SU-DHL-6 (cell line): ENCODE measurements around the gene KCNN3.

Source experiments
- H2AFZ ChIP-seq: fragments of 200-600 bp; sonication (generic); 2 replicates; pipeline ENCODE4 v1.6.1; 2014; ENCODE audit warnings: low read depth, mild to moderate bottlenecking, moderate library complexity, mixed read lengths, antibody characterized with exemption, low read length; ENCODE audit not compliant: severe bottlenecking
- H3F3A ChIP-seq: fragments of 200-600 bp; shearing (Covaris generic); 2 replicates; pipeline ENCODE4 v1.6.0; 2016; ENCODE audit warnings: antibody characterized with exemption, mild to moderate bottlenecking; ENCODE audit not compliant: insufficient read depth
- H3K27ac ChIP-seq: fragments of 200-600 bp; sonication (generic); 2 replicates; pipeline ENCODE4 v1.5.1; 2016; ENCODE audit warnings: low read depth, mild to moderate bottlenecking, low read length, moderate library complexity, mixed read lengths
- H3K27me3 ChIP-seq: fragments of 200-600 bp; sonication (generic), shearing (Covaris generic); 2 replicates; pipeline ENCODE4 v1.6.0; 2014; ENCODE audit warnings: mild to moderate bottlenecking, low read length
- H3K36me3 ChIP-seq: fragments of 200-600 bp; sonication (generic); 2 replicates; pipeline ENCODE4 v1.6.1; 2014; ENCODE audit warnings: mild to moderate bottlenecking, low read length, mixed read lengths
- H3K4me2 ChIP-seq: fragments of 300-600, 200-600 bp; shearing (Covaris generic), sonication (generic); 2 replicates; pipeline ENCODE4 v1.6.0; 2014; ENCODE audit warnings: low read length, low read depth, mild to moderate bottlenecking; ENCODE audit not compliant: poor library complexity, severe bottlenecking
- H3K4me3 ChIP-seq: fragments of 200-600 bp; sonication (generic); 2 replicates; pipeline ENCODE4 v1.5.1; 2014; ENCODE audit warnings: antibody characterized with exemption, low read length, mild to moderate bottlenecking, mixed read lengths; ENCODE audit not compliant: insufficient read depth, poor library complexity, severe bottlenecking
- H3K79me2 ChIP-seq: fragments of 200-600 bp; sonication (generic); 2 replicates; pipeline ENCODE4 v1.6.1; 2014; ENCODE audit warnings: mild to moderate bottlenecking, low read length, moderate library complexity; ENCODE audit not compliant: insufficient read depth
- H3K9ac ChIP-seq: fragments of 200-600 bp; sonication (generic); 2 replicates; pipeline ENCODE4 v1.7.0; 2014; ENCODE audit warnings: mild to moderate bottlenecking, low read length
- H3K9me2 ChIP-seq: fragments of 200-600 bp; sonication (generic); replicated peaks from 2 replicates; pipeline ENCODE4 v1.6.1; 2014; ENCODE audit warnings: low read length; ENCODE audit not compliant: insufficient read depth
- H3K9me3 ChIP-seq: fragments of 200-600 bp; sonication (generic); 2 replicates; pipeline ENCODE4 v1.6.1; 2014; ENCODE audit warnings: low read length, mixed read lengths; ENCODE audit not compliant: insufficient read depth
- H4K20me1 ChIP-seq: fragments of 200-600 bp; sonication (generic); 2 replicates; pipeline ENCODE4 v1.6.1; 2014; ENCODE audit warnings: low read depth, mild to moderate bottlenecking, antibody characterized with exemption, low read length, moderate library complexity, mixed read lengths
- CTCF ChIP-seq: fragments of 200-600 bp; sonication (generic); IDR thresholded peaks from one replicate; pipeline ENCODE4 v1.5.1; 2017; ENCODE audit warnings: antibody characterized with exemption, mild to moderate bottlenecking, low read length, moderate library complexity; ENCODE audit not compliant: insufficient read depth, poor library complexity, severe bottlenecking
- EZH2phosphoT487 ChIP-seq: fragments of 200-600 bp; sonication (generic), shearing (Covaris generic); conservative IDR thresholded peaks from 2 replicates; pipeline ENCODE4 v1.6.1; 2018; ENCODE audit warnings: mild to moderate bottlenecking, antibody characterized with exemption, low read length, moderate library complexity, mixed read lengths

Gene KCNN3

GRCh38 chr1:154906621-154907081 lies 36.6 kb upstream of the KCNN3 start:
- Histone ChIP-seq H3K4me3 (no peak overlapping the region), H3F3A (no peaks in the 10 kb centered on the region; the same call in 1 of the 2 replicates), H3K36me3 (no peaks in the 10 kb centered on the region), H3K27ac (no peak overlapping the region), H2AFZ (no peak overlapping the region), H3K27me3 (no peaks in the 10 kb centered on the region), H3K79me2 (no peaks in the 10 kb centered on the region), H3K9ac (no peak overlapping the region), H4K20me1 (no peaks in the 10 kb centered on the region), H3K4me2 (no peak overlapping the region), H3K9me3 (peaks cover 7% of the 10 kb centered on the region; the same call in 1 of the 2 replicates), H3K9me2 (no peaks in the 10 kb centered on the region)
- TF ChIP-seq CTCF (no peak), EZH2phosphoT487 (no peak)

- H3K27me3 ChIP-seq, result no peaks in the 10 kb centered on the region
- TF ChIP-seq CTCF, result no peak
- no peak for TF ChIP-seq EZH2phosphoT487
- no peaks in the 10 kb centered on the region; the same call in 1 of the 2 replicates for H3F3A ChIP-seq
- H3K4me2 ChIP-seq, result no peak overlapping the region
- no peaks in the 10 kb centered on the region for H3K36me3 ChIP-seq
- no peak overlapping the region for H3K9ac ChIP-seq
- H2AFZ ChIP-seq, result no peak overlapping the region
- H3K79me2 ChIP-seq, result no peaks in the 10 kb centered on the region
- H3K9me3 ChIP-seq, result no peaks in the 10 kb centered on the region
- no peak overlapping the region for H3K27ac ChIP-seq
- H3K4me3 ChIP-seq, result no peak overlapping the region
- no peaks in the 10 kb centered on the region for H4K20me1 ChIP-seq
- no peaks in the 10 kb centered on the region for H3K9me2 ChIP-seq
These were observed 33.0 kb upstream of the KCNN3 start for GRCh38 chr1:154902938-154903566.

- no peaks in the 10 kb centered on the region for H3K79me2 ChIP-seq
- no peak overlapping the region for H3K9ac ChIP-seq
- H3K36me3 ChIP-seq, result no peaks in the 10 kb centered on the region
- H3F3A ChIP-seq, result no peaks in the 10 kb centered on the region; the same call in 1 of the 2 replicates
- no peaks in the 10 kb centered on the region for H4K20me1 ChIP-seq
- no peak for TF ChIP-seq CTCF
- no peak for TF ChIP-seq EZH2phosphoT487
- no peak overlapping the region for H3K27ac ChIP-seq
- H2AFZ ChIP-seq, result no peak overlapping the region
- no peak overlapping the region for H3K4me3 ChIP-seq
- no peak overlapping the region for H3K4me2 ChIP-seq
- H3K27me3 ChIP-seq, result no peaks in the 10 kb centered on the region
- no peaks in the 10 kb centered on the region for H3K9me3 ChIP-seq
- no peaks in the 10 kb centered on the region for H3K9me2 ChIP-seq
These were observed 31.5 kb upstream of the KCNN3 start for GRCh38 chr1:154901591-154901990.
